Hematopoietic multipotent progenitor cell treated with erythropoietin and hydrocortisone succinate and interleukin-3 and kit ligand, for 4 days (in vitro differentiated cells): ENCODE data around the gene DLG5.
A peak's percentile ranks its signal among the peaks of the same experiment; 100 is the strongest.

Source experiments
- DNase-seq: peaks from one replicate; pipeline ENCODE4 v3.0.0-alpha.2; 2015

Gene DLG5

DNA sequence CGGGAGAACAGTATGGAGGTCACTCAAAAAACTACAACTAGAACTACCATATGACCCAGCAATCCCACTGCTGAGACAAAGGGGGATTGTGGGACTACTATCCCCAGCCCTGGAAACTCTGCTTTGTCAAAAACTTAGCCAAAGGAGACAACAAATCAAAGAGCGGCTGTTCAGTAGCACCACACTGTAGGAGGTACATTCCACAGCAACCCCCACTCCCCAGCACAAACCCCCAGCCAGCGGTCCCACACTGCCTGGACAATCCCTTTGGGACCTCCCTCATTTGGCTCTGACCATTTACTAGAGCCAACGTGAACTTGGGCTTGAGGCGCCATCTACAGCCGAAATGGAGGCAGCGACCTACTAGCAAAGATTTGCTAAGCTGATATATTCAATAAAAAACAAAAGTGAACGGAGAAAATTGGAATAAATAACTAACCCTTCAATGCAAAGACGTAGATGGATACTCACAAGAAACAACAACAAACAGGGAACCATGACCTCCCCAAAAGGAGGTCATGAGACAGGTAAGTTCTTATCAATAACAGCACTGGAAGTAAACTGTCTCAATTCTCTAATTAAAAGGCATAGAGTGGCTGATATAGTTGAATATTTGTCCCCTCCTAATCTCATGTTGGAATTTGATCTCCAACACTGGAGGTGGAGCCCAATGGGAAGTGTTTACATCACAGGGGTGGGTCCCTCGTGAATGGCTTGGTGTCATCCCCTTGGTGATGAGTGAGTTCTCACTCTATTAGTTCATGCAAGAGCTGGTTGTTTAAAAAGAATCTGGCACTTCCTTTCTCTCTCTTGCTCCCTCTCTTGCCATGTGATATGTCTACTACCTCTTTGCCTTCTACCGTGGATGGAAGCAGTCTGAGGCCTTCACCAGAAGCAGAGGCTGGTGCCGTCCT, 170.0 kb downstream of the DLG5 start:
- DNase-seq, result peak; percentile 70

GRCh38 chr10:77746047-77746707, 180.4 kb downstream of the DLG5 start:
- DNase-seq, result no peak

DNA sequence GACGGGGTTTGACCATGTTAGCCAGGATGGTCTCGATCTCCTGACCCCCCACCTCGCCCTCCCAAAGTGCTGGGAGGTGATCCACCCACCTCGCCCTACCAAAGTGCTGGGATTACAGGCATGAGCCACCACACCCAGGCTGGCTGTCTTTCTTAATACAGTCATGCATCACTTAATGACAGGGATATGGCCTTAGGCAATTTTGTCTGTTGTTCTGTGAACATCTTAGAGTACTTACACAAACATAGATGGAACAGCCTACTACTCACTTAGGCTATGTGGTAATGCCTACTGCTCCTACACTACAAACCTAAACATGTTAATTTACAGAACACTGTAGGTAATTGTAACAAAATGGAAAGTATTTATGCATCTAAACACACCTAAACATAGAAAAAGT, 182.3 kb downstream of the DLG5 start:
- DNase-seq, result no peak

GRCh38 chr10:77742172-77742571, 184.4 kb downstream of the DLG5 start:
- no peak for DNase-seq

DNA sequence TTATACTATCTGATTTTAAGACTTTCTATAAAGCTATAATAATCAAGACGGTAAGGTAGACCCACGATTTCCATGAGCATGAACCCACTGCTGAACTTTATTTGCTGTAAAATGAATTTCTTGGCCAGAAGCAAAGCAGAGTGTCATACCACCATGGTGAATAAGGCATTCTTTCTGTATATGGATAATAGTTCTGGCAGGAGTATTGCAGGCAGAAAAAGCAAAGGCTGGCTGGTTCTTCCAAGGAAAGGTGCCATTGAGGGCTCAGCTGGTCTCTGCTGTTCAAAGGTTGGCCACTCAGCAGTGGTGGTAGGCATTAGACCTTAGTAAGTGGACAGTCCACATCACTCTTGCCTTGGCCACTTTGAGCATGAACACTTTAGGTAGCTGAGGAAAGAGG, 184.8 kb downstream of the DLG5 start:
- DNase-seq, result no peak
